H9 (cell line): Measurements from ENCODE around the gene PNKD. TPM values are rescaled to one million over a fixed set of nuclear protein-coding genes. Genes with fewer than 3 reads are reported as not detected.
A peak's percentile ranks its signal among the peaks of the same experiment; 100 is the strongest.

ENCODE experiments used
- DNase-seq: peaks from one replicate; pipeline ENCODE4 v3.0.0-alpha.2; 2017
- H2AFZ ChIP-seq: one replicate; pipeline ENCODE4 v1.6.1; 2013; ENCODE audit warnings: mild to moderate bottlenecking, low read length, control low read depth, moderate library complexity
- H2AK5ac ChIP-seq: 2 replicates; pipeline ENCODE4 v1.6.1; 2013; ENCODE audit warnings: low read length, control low read depth, mixed read lengths; ENCODE audit not compliant: insufficient read length
- H2BK120ac ChIP-seq: one replicate; pipeline ENCODE4 v1.6.1; 2013; ENCODE audit warnings: low read depth, mild to moderate bottlenecking, low read length, control low read depth, inconsistent platforms; ENCODE audit not compliant: poor library complexity, severe bottlenecking
- H2BK12ac ChIP-seq: 2 replicates; pipeline ENCODE4 v1.6.1; 2013; ENCODE audit warnings: low read length, control low read depth, mixed read lengths, low read depth; ENCODE audit not compliant: insufficient read length
- H2BK15ac ChIP-seq: 2 replicates; pipeline ENCODE4 v1.6.1; 2013; ENCODE audit warnings: low read depth, low read length, control low read depth
- H2BK20ac ChIP-seq: one replicate; pipeline ENCODE4 v1.6.1; 2013; ENCODE audit warnings: low read depth, mild to moderate bottlenecking, low read length, control low read depth, inconsistent platforms; ENCODE audit not compliant: poor library complexity, severe bottlenecking
- H2BK5ac ChIP-seq: 2 replicates; pipeline ENCODE4 v1.6.1; 2013; ENCODE audit warnings: low read length, control low read depth, mixed read lengths; ENCODE audit not compliant: insufficient read length
- H3K14ac ChIP-seq: 2 replicates; pipeline ENCODE4 v1.6.1; 2013; ENCODE audit warnings: low read length, control low read depth; ENCODE audit not compliant: insufficient read depth
- H3K18ac ChIP-seq: 2 replicates; pipeline ENCODE4 v1.6.1; 2013; ENCODE audit warnings: low read depth, mild to moderate bottlenecking, mixed read lengths, low read length, control low read depth; ENCODE audit not compliant: insufficient read length
- H3K23ac ChIP-seq: 2 replicates; pipeline ENCODE4 v1.6.1; 2013; ENCODE audit warnings: low read length, control low read depth, mixed read lengths, low read depth; ENCODE audit not compliant: insufficient read length
- H3K23me2 ChIP-seq: 2 replicates; pipeline ENCODE4 v1.6.1; 2013; ENCODE audit warnings: low read depth, mild to moderate bottlenecking, mixed read lengths, low read length, control low read depth; ENCODE audit not compliant: insufficient read length, poor library complexity, severe bottlenecking
- H3K27ac ChIP-seq: 2 replicates; pipeline ENCODE4 v1.5.1; 2013; ENCODE audit warnings: low read length, control low read depth, mixed read lengths, low read depth; ENCODE audit not compliant: insufficient read length
- H3K27me3 ChIP-seq: 2 replicates; pipeline ENCODE4 v1.6.1; 2013; ENCODE audit warnings: low read length, control low read depth, inconsistent platforms; ENCODE audit not compliant: insufficient read depth
- H3K4ac ChIP-seq: 2 replicates; pipeline ENCODE4 v1.6.1; 2013; ENCODE audit warnings: low read depth, mild to moderate bottlenecking, control low read depth, inconsistent platforms, low read length, moderate library complexity
- H3K4me1 ChIP-seq: 2 replicates; pipeline ENCODE4 v1.6.1; 2013; ENCODE audit warnings: low read length, control low read depth, inconsistent platforms; ENCODE audit not compliant: insufficient read depth
- H3K4me2 ChIP-seq: 2 replicates; pipeline ENCODE4 v1.6.1; 2013; ENCODE audit warnings: low read length, control low read depth, mixed read lengths; ENCODE audit not compliant: insufficient read length, insufficient read depth
- H3K56ac ChIP-seq: 2 replicates; pipeline ENCODE4 v1.6.1; 2013; ENCODE audit warnings: low read depth, mild to moderate bottlenecking, mixed read lengths, low read length, control low read depth; ENCODE audit not compliant: insufficient read length
- H3K79me1 ChIP-seq: 2 replicates; pipeline ENCODE4 v1.6.1; 2013; ENCODE audit warnings: low read depth, mild to moderate bottlenecking, moderate library complexity, low read length, control low read depth, inconsistent platforms; ENCODE audit not compliant: insufficient read depth, poor library complexity, severe bottlenecking
- H3K79me2 ChIP-seq: 2 replicates; pipeline ENCODE4 v1.6.1; 2013; ENCODE audit warnings: low read length, control low read depth, inconsistent platforms; ENCODE audit not compliant: insufficient read depth
- H3K9ac ChIP-seq: 2 replicates; pipeline ENCODE4 v1.6.1; 2013; ENCODE audit warnings: low read length, control low read depth, mixed read lengths; ENCODE audit not compliant: insufficient read length; ENCODE audit errors: extremely low read depth
- H3K9me3 ChIP-seq: one replicate; pipeline ENCODE4 v1.6.1; 2013; ENCODE audit warnings: low read depth, low read length, inconsistent platforms; ENCODE audit not compliant: control insufficient read depth
- H3T11ph ChIP-seq: one replicate; pipeline ENCODE4 v1.6.1; 2013; ENCODE audit warnings: mild to moderate bottlenecking, low read length, control low read depth, inconsistent platforms
- H4K20me1 ChIP-seq: one replicate; pipeline ENCODE4 v1.6.1; 2013; ENCODE audit not compliant: control insufficient read depth, insufficient read length, insufficient read depth
- H4K5ac ChIP-seq: 2 replicates; pipeline ENCODE4 v1.6.1; 2013; ENCODE audit warnings: low read depth, mild to moderate bottlenecking, mixed read lengths, low read length, control low read depth; ENCODE audit not compliant: insufficient read length
- H4K8ac ChIP-seq: replicated peaks from 2 replicates; pipeline ENCODE4 v1.6.1; 2013; ENCODE audit warnings: low read length, control low read depth, mixed read lengths, low read depth; ENCODE audit not compliant: insufficient read length
- H4K91ac ChIP-seq: 2 replicates; pipeline ENCODE4 v1.6.1; 2013; ENCODE audit warnings: low read depth, mild to moderate bottlenecking, moderate library complexity, mixed read lengths, low read length, control low read depth; ENCODE audit not compliant: insufficient read length
- H3K27ac Mint-ChIP-seq, 3 experiments: 2 replicates in 2 of 3; 3 replicates in 1 of 3; pipeline ENCODE4 v1.8.0; 2020 to 2021; ENCODE audit warnings: mixed read lengths in 3 of 3, mild to moderate bottlenecking in 1 of 3, moderate library complexity in 1 of 3
- H3K27me3 Mint-ChIP-seq: 2 replicates; pipeline ENCODE4 v1.8.0; 2021; ENCODE audit warnings: low read depth, mild to moderate bottlenecking, moderate library complexity, mixed read lengths
- H3K36me3 Mint-ChIP-seq, 3 experiments: 2 replicates in 2 of 3; 3 replicates in 1 of 3; pipeline ENCODE4 v1.8.0; 2020 to 2021; ENCODE audit warnings: low read depth in 3 of 3, mixed read lengths in 3 of 3; ENCODE audit not compliant: insufficient read depth in 1 of 3
- H3K4me1 Mint-ChIP-seq, 2 experiments: 2 replicates each; pipeline ENCODE4 v1.8.0; 2020; ENCODE audit warnings: mixed read lengths in 2 of 2
- H3K4me3 Mint-ChIP-seq, 2 experiments: 2 replicates in 1 of 2; 3 replicates in 1 of 2; pipeline ENCODE4 v1.8.0; 2020 to 2021; ENCODE audit warnings: mild to moderate bottlenecking in 2 of 2, mixed read lengths in 2 of 2, moderate library complexity in 1 of 2
- H3K9me3 Mint-ChIP-seq, 2 experiments: 2 replicates in 1 of 2; 3 replicates in 1 of 2; pipeline ENCODE4 v1.8.0; 2020; ENCODE audit warnings: mild to moderate bottlenecking in 2 of 2, mixed read lengths in 2 of 2, moderate library complexity in 1 of 2
- CTCF ChIP-seq: fragments of 200-600 bp; sonication (generic); conservative IDR thresholded peaks from 3 replicates; pipeline ENCODE4 v1.8.0; 2021; ENCODE audit warnings: antibody characterized with exemption, mild to moderate bottlenecking
- WGBS: extraction: QIAGEN DNeasy Blood & Tissue Kit; methylation state at CpG from one replicate; pipeline ENCODE4 v1.1.7; 2013; ENCODE audit warnings: missing lambda C conversion rate, low lambda C conversion rate, mixed read lengths; ENCODE audit not compliant: insufficient read length; ENCODE audit errors: extremely low coverage; 5-methylcytosine and 5-hydroxymethylcytosine counted together
- total RNA-seq: library from RNA; stranded (reverse); gene quantifications from 2 replicates; pipeline ENCODE4 v1.2.1, GENCODE V29; 2021

The PNKD gene
- total RNA-seq, 1 experiment from 2014 or later: 31.6 TPM

- Histone ChIP-seq H3K23ac (no peak overlapping the region), H2AK5ac (no peak overlapping the region), H3K9ac (no peak overlapping the region), H3K18ac (no peak overlapping the region), H2AFZ (no peak overlapping the region), H2BK20ac (no peak overlapping the region), H2BK5ac (no peak overlapping the region), H2BK12ac (no peak overlapping the region), H4K20me1 (no peaks in the 10 kb centered on the region), H3K4me1 (peaks cover 4% of the 10 kb centered on the region; the same call in 1 of the 2 replicates), H4K8ac (no peak overlapping the region), H3K56ac (no peak overlapping the region), H3K79me2 (no peaks in the 10 kb centered on the region), H2BK15ac (no peak overlapping the region), H3K9me3 (no peaks in the 10 kb centered on the region), H4K5ac (no peak overlapping the region), H3K27me3 (no peaks in the 10 kb centered on the region), H3K23me2 (no peaks in the 10 kb centered on the region), H2BK120ac (no peak overlapping the region), H3K14ac (no peak overlapping the region), H3K4ac (no peak overlapping the region), H4K91ac (no peak overlapping the region), H3K4me2 (no peak overlapping the region), H3T11ph (no peak overlapping the region), H3K79me1 (no peaks in the 10 kb centered on the region), H3K27ac (no peak overlapping the region)
- Mint-ChIP-seq H3K4me3 (peak overlapping the region in 1 of 2 experiments; percentile 44; a peak in 2 of 5 replicates), H3K27ac (peak overlapping the region; percentile 19 to 92 (median 52); a peak in 5 of 7 replicates), H3K9me3 (no peaks in the 10 kb centered on the region), H3K27me3 (no peaks in the 10 kb centered on the region), H3K36me3 (peaks cover 6 to 29% (median 23%) of the 10 kb centered on the region in 3 experiments), H3K4me1 (peaks cover 23 to 34% of the 10 kb centered on the region in 2 experiments)
- no peak for TF ChIP-seq CTCF
- WGBS: no CpG with 5 or more reads among the region's 15 CpGs
- DNase-seq: no peak
Measured at GRCh38 chr2:218259099-218259961, 11.0 kb upstream of the PNKD start.
